Lower leg skin (tissue), 3 donors: ENCODE data around the gene ANKRD33B.

Source experiments
- POLR2A ChIP-seq, 2 donors: fragments of 450-650 bp; IDR thresholded peaks; one replicate each; pipeline ENCODE4 v1.6.1; 2016 to 2017; ENCODE audit warnings: antibody characterized with exemption in 2 of 2, mild to moderate bottlenecking in 1 of 2, moderate library complexity in 1 of 2
- TF ChIP-seq, protein P1 (sequence below), 3 donors: fragments of 450-650 bp; IDR thresholded peaks; one replicate each; pipeline ENCODE4 v1.5.1; 2016; ENCODE audit warnings: antibody characterized with exemption in 3 of 3, mild to moderate bottlenecking in 3 of 3, moderate library complexity in 2 of 3

DNA sequence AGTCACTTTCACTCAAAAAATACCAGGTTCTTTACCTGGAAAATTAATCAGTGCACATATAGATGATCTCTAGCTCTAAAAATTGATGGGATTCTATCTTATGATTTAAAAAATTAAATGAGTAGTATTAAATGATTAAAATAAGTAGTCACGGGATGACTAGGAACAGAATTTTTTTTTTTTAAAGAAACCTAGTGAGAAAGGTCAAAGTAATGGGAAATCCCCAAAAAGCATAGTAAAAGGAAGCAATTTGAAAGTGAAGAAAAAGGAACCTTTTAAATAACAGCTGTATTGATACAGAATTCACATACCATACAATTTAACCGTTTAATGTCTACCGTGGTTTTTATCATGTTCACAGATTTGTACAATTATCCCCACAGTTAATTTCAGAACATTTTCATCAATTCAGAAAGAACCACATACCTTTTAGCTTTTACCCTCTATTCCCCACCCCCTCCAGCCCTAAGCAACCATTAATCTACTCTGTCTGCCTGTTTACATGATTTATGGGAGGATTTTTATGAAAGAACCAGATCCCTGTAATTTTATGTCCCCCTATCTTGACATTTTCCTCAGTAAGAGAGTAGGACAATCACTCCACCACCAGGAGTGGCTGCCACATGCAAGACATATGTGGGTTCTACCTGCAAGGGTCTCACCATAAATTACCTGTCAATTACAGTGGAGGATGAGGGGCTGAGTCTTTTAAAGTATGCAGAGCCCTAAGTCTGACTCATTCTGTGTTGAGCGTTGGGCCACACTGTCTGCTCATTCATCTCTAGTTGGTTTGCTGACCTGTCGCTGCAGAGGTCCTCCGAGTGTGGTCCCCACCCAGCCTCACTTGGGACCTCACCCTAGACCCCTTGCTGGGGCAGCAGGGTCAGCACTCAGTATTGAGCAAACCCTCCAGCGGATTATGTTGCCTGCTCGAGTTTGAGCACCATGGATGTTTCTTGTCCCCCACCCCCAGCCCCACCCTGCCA, 16.0 kb downstream of the ANKRD33B start:
- TF ChIP-seq POLR2A (IDR thresholded peaks at IDR 0.05) = no peak
- TF ChIP-seq, protein P1, sequence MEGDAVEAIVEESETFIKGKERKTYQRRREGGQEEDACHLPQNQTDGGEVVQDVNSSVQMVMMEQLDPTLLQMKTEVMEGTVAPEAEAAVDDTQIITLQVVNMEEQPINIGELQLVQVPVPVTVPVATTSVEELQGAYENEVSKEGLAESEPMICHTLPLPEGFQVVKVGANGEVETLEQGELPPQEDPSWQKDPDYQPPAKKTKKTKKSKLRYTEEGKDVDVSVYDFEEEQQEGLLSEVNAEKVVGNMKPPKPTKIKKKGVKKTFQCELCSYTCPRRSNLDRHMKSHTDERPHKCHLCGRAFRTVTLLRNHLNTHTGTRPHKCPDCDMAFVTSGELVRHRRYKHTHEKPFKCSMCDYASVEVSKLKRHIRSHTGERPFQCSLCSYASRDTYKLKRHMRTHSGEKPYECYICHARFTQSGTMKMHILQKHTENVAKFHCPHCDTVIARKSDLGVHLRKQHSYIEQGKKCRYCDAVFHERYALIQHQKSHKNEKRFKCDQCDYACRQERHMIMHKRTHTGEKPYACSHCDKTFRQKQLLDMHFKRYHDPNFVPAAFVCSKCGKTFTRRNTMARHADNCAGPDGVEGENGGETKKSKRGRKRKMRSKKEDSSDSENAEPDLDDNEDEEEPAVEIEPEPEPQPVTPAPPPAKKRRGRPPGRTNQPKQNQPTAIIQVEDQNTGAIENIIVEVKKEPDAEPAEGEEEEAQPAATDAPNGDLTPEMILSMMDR (IDR thresholded peaks at IDR 0.05) = no peak
